CD4-positive, alpha-beta T cell (primary cell): ENCODE results near the gene DCTPP1. TPM values are rescaled to one million over a fixed set of nuclear protein-coding genes. Genes with fewer than 3 reads are reported as not detected.
A peak's percentile ranks its signal among the peaks of the same experiment; 100 is the strongest.
"Not testable (repeated sequence)": the region's sequence is repeated elsewhere in the genome, so short reads cannot be mapped to it uniquely, and the experiment has no call there.

Experiments
- ATAC-seq: fragments of 200-7000 bp; cut with Tn5 transposase; one replicate; pipeline ENCODE4 v1.10.0; 2022; ENCODE audit warnings: mild to moderate bottlenecking; ENCODE audit not compliant: poor library complexity
- CTCF ChIA-PET: fragments of 350-600 bp; sonication (Branson Sonifier 250); formaldehyde crosslinking; loops from one replicate; lab custom pipeline; 2021; ENCODE audit warnings: antibody characterized with exemption, inconsistent platforms; lab: Charles Lee
- POLR2A ChIA-PET: fragments of 350-600 bp; sonication (Branson Sonifier 250); formaldehyde crosslinking; loops from one replicate; lab custom pipeline; 2021; ENCODE audit warnings: antibody characterized with exemption, inconsistent platforms; lab: Charles Lee
- DNase-seq, 14 experiments: peaks; one replicate each; pipeline ENCODE4 v3.0.0-alpha.2; 2013 to 2020; ENCODE audit warnings: mixed read lengths in 2 of 14
- H3K27ac ChIP-seq, 2 donors: one replicate each; pipeline versions ENCODE4 v1.5.1 to v1.7.0; 2013; ENCODE audit warnings: low read length in 2 of 2, low read depth in 1 of 2, mild to moderate bottlenecking in 1 of 2
- H3K27me3 ChIP-seq, 2 experiments: 1 replicate in 1 of 2; 2 replicates in 1 of 2; pipeline versions ENCODE4 v1.6.1 to v1.7.0; 2013; ENCODE audit warnings: low read length in 2 of 2, control low read depth in 1 of 2, mild to moderate bottlenecking in 1 of 2, moderate library complexity in 1 of 2; ENCODE audit not compliant: insufficient read depth in 2 of 2, control insufficient read depth in 1 of 2
- H3K36me3 ChIP-seq: one replicate; pipeline ENCODE4 v1.6.1; 2013; ENCODE audit warnings: low read length, control low read depth; ENCODE audit not compliant: insufficient read depth
- H3K4me1 ChIP-seq: one replicate; pipeline ENCODE4 v1.6.1; 2013; ENCODE audit warnings: low read length, control low read depth; ENCODE audit not compliant: insufficient read depth
- H3K4me3 ChIP-seq: one replicate; pipeline ENCODE4 v1.5.1; 2013; ENCODE audit warnings: mild to moderate bottlenecking, low read length, moderate library complexity
- H3K9me3 ChIP-seq, 2 experiments: 1 replicate in 1 of 2; 2 replicates in 1 of 2; pipeline versions ENCODE4 v1.6.1 to v1.7.0; 2013; ENCODE audit warnings: low read length in 2 of 2, mild to moderate bottlenecking in 2 of 2, control low read depth in 1 of 2, moderate library complexity in 1 of 2; ENCODE audit not compliant: control insufficient read depth in 1 of 2, insufficient read depth in 1 of 2
- H3K27ac Mint-ChIP-seq: one replicate; pipeline ENCODE4 v1.8.0; 2020; ENCODE audit warnings: mixed read lengths
- H3K27me3 Mint-ChIP-seq: one replicate; pipeline ENCODE4 v1.8.0; 2021; ENCODE audit warnings: mixed read lengths
- H3K36me3 Mint-ChIP-seq: one replicate; pipeline ENCODE4 v1.8.0; 2021; ENCODE audit warnings: low read depth, mixed read lengths
- H3K4me1 Mint-ChIP-seq: one replicate; pipeline ENCODE4 v1.8.0; 2021; ENCODE audit warnings: low read depth, mixed read lengths
- H3K4me3 Mint-ChIP-seq: one replicate; pipeline ENCODE4 v1.8.0; 2020; ENCODE audit warnings: mild to moderate bottlenecking, mixed read lengths
- H3K9me3 Mint-ChIP-seq: one replicate; pipeline ENCODE4 v1.8.0; 2020; ENCODE audit warnings: mixed read lengths
- intact Hi-C, 2 experiments: fragments of 100-400 bp; cut with DNase I in 1 of 2; cut with micrococcal nuclease in 1 of 2; formaldehyde crosslinking; loops; one replicate each; pipeline versions ENCODE4 v1.15.1 to v1.9.0; 2023 to 2025; cut with DNase I, micrococcal nuclease
- total RNA-seq, 174 experiments: library from RNA in 2 of 174; stranded (reverse) in 2 of 174; gene quantifications; one replicate each; pipeline ENCODE4 v1.2.3 and lab custom pipeline; 2021 to 2026
- TF ChIP-seq, protein P1 (sequence below): fragments of 200-600 bp; IDR thresholded peaks from one replicate; pipeline ENCODE4 v1.8.0; 2022; ENCODE audit warnings: antibody characterized with exemption, mild to moderate bottlenecking

Gene DCTPP1
- total RNA-seq, 2 experiments from 2014 or later = 5.4 to 6.5 TPM

DNA sequence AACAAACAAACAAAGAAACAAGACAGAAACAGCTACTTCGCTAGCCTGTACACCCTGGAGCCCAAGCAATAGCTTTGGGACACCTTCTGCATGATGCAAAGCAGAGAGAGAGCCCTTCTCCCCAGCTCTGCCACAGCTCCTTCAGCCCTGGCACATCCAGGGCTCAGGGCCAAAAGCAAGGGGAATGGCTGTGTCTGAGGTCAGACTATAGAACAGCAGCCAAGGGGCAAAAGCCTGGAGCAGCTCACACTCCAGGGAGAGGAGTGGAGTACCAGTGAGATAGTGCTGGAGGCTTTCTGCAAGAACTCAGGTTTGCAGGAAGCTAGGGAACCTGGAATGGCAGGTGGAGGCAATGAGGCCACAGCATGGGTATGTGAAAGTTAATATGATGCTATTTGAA is 27.4 kb upstream of the DCTPP1 start:
- TF ChIP-seq, protein P1, sequence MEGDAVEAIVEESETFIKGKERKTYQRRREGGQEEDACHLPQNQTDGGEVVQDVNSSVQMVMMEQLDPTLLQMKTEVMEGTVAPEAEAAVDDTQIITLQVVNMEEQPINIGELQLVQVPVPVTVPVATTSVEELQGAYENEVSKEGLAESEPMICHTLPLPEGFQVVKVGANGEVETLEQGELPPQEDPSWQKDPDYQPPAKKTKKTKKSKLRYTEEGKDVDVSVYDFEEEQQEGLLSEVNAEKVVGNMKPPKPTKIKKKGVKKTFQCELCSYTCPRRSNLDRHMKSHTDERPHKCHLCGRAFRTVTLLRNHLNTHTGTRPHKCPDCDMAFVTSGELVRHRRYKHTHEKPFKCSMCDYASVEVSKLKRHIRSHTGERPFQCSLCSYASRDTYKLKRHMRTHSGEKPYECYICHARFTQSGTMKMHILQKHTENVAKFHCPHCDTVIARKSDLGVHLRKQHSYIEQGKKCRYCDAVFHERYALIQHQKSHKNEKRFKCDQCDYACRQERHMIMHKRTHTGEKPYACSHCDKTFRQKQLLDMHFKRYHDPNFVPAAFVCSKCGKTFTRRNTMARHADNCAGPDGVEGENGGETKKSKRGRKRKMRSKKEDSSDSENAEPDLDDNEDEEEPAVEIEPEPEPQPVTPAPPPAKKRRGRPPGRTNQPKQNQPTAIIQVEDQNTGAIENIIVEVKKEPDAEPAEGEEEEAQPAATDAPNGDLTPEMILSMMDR = no peak
- no peak for DNase-seq
- Histone ChIP-seq H3K4me1 (peaks cover 40% of the 10 kb centered on the region), H3K4me3 (no peak overlapping the region), H3K27me3 (no peaks in the 10 kb centered on the region), H3K27ac (no peak overlapping the region), H3K36me3 (no peaks in the 10 kb centered on the region), H3K9me3 (no peaks in the 10 kb centered on the region)
- intact Hi-C loops = no loop called here
- H3K36me3 Mint-ChIP-seq = no peaks in the 10 kb centered on the region
- H3K27ac Mint-ChIP-seq = peak overlapping the region; percentile 91
- H3K4me1 Mint-ChIP-seq = peaks cover 55% of the 10 kb centered on the region
- H3K9me3 Mint-ChIP-seq = no peaks in the 10 kb centered on the region
- CTCF ChIA-PET = interaction anchor here (1.1 to 2.1 kb wide), 2 partner anchors 8 to 9 kb away, joined by 3 to 13 read pairs; no protein-coding TSS in a partner anchor
- POLR2A ChIA-PET = interaction anchor here (0.8 to 7.9 kb wide), 11 partner anchors 8 to 101 kb away, joined by 3 to 170 read pairs (median 11); partner anchors contain the start of genes DCTPP1, ITGAL, SEPHS2 and ZNF747
- H3K4me3 Mint-ChIP-seq = no peak overlapping the region
- no peak for ATAC-seq
- no peaks in the 10 kb centered on the region for H3K27me3 Mint-ChIP-seq

DNA sequence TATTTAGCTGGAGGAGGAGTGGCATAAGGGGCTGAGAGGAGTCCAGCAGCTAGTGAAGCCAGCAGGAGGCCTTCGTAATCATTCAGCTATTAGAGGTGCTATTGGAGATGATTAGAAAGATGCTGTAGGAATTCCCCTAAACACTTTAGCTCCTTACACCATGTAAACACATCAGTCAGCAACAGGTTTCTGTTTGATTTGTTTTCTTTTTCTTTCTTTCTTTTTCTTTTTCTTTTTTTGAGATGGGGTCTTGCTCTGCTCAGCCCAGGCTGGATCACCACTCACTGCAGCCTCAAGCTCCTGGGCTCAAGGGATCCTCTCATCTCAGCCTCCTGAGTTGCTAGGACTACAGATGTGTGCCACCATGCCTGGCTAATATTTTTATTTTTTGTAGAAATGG is 26.5 kb upstream of the DCTPP1 start:
- ChIA-PET CTCF (interaction anchor here (1.2 kb wide), 1 partner anchor 69 kb away, joined by 3 read pairs; no protein-coding TSS in a partner anchor), POLR2A (interaction anchor here (1.2 to 7.9 kb wide), 4 partner anchors 15 to 66 kb away, joined by 3 to 170 read pairs (median 3); partner anchors contain the start of genes DCTPP1 and ITGAL)
- Mint-ChIP-seq H3K4me3 (no peak overlapping the region), H3K27me3 (no peaks in the 10 kb centered on the region), H3K27ac (peak overlapping the region; percentile 91), H3K4me1 (peaks cover 51% of the 10 kb centered on the region), H3K36me3 (no peaks in the 10 kb centered on the region), H3K9me3 (no peaks in the 10 kb centered on the region)
- Histone ChIP-seq H3K4me1 (peaks cover 40% of the 10 kb centered on the region), H3K27ac (no peak overlapping the region), H3K4me3 (no peak overlapping the region), H3K9me3 (no peaks in the 10 kb centered on the region), H3K36me3 (no peaks in the 10 kb centered on the region), H3K27me3 (no peaks in the 10 kb centered on the region)
- intact Hi-C loops = no loop called here
- ATAC-seq = no peak
- no peak for DNase-seq
- TF ChIP-seq, protein P1 = no peak

DNA sequence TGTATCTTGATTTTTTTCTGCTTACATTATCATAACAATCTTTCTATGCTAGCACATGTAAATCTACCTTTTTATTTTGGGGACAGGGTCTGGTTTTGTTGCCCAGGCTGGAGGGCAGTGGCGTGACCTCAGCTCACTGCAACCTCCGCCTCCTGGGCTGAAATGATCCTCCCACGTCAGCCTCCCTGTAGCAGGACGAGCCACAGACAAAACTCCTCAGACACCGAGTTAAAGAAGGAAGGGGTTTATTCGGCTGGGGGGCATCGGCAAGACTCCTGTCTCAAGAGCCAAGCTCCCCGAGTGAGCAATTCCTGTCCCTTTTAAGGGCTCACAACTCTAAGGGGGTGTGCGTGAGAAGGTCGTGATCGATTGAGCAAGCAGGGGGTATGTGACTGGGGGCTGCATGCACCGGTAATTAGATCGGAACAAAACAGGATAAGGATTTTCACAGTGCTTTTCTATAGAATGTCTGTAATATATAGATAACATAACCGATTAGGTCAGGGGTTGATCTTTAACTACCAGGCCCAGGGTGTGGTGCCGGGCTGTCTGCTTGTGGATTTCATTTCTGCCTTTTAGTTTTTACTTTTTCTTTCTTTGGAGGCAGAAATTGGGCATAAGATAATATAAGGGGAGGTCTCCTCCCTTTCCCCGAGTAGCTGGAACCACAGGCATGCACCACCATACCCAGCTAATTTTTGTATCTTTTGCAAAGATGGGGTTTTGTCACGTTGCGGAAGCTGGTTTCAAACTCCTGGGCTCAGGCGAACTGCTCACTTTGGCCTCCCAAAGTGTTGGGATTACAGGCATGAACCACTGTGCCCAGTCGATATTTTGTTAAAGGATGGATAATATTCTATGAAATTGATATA is 23.1 kb upstream of the DCTPP1 start:
- H3K9me3 ChIP-seq, H3K36me3 Mint-ChIP-seq, POLR2A ChIA-PET, H3K27me3 ChIP-seq, intact Hi-C loops, H3K27me3 Mint-ChIP-seq, H3K27ac ChIP-seq, H3K4me3 Mint-ChIP-seq, H3K4me3 ChIP-seq, ATAC-seq, H3K9me3 Mint-ChIP-seq, DNase-seq, H3K36me3 ChIP-seq: not testable (repeated sequence)
- Mint-ChIP-seq H3K27ac (peak overlapping the region; percentile 59), H3K4me1 (peaks cover 53% of the 10 kb centered on the region)
- CTCF ChIA-PET = interaction anchor here (1.3 kb wide), 1 partner anchor 23 kb away, joined by 4 read pairs; the partner anchor contains the start of gene DCTPP1
- peaks cover 37% of the 10 kb centered on the region for H3K4me1 ChIP-seq
